WTC11 (cell line): ENCODE results near the gene SHC3. TPM values are rescaled to one million over a fixed set of nuclear protein-coding genes. Genes with fewer than 3 reads are reported as not detected.

ENCODE experiments used
- ATAC-seq: fragments of 200-7000 bp; cut with Tn5 transposase; 2 replicates; pipeline ENCODE4 v1.10.0; 2021; ENCODE audit warnings: mild to moderate bottlenecking, moderate library complexity
- CTCF ChIA-PET: fragments of 300-600 bp; sonication (Branson Sonifier 250); formaldehyde crosslinking; loops from one replicate; lab custom pipeline; 2021; ENCODE audit warnings: antibody characterized with exemption; lab: Charles Lee
- POLR2A ChIA-PET: fragments of 350-600 bp; sonication (Branson Sonifier 250); formaldehyde crosslinking; loops from one replicate; lab custom pipeline; 2021; ENCODE audit warnings: antibody characterized with exemption; lab: Charles Lee
- DNase-seq: peaks from one replicate; pipeline ENCODE4 v3.0.0; 2021; ENCODE audit warnings: low spot score
- H3K27ac Mint-ChIP-seq: 2 replicates; pipeline ENCODE4 v1.8.0; 2021; ENCODE audit warnings: mixed read lengths
- H3K27me3 Mint-ChIP-seq: 2 replicates; pipeline ENCODE4 v1.8.0; 2021; ENCODE audit warnings: low read depth, mild to moderate bottlenecking, moderate library complexity, mixed read lengths
- H3K36me3 Mint-ChIP-seq: 2 replicates; pipeline ENCODE4 v1.8.0; 2021; ENCODE audit warnings: mixed read lengths
- H3K4me1 Mint-ChIP-seq: 2 replicates; pipeline ENCODE4 v1.8.0; 2022; ENCODE audit warnings: mixed read lengths
- H3K4me3 Mint-ChIP-seq: 2 replicates; pipeline ENCODE4 v1.8.0; 2021; ENCODE audit warnings: mild to moderate bottlenecking, moderate library complexity, mixed read lengths
- H3K9me3 Mint-ChIP-seq: 2 replicates; pipeline ENCODE4 v1.8.0; 2021; ENCODE audit warnings: mixed read lengths
- CREB1 ChIP-seq: sonication (generic); formaldehyde crosslinking; IDR thresholded peaks from 2 replicates; pipeline ENCODE4 v1.8.0; 2023; ENCODE audit warnings: mild to moderate bottlenecking, missing genetic modification reagents
- FOXK1 ChIP-seq: sonication (generic); formaldehyde crosslinking; IDR thresholded peaks from 2 replicates; pipeline ENCODE4 v1.8.0; 2022; ENCODE audit warnings: mild to moderate bottlenecking, moderate library complexity, missing genetic modification reagents
- KAT7 ChIP-seq: sonication (generic); formaldehyde crosslinking; IDR thresholded peaks from 2 replicates; pipeline ENCODE4 v1.8.1; 2023; ENCODE audit warnings: missing genetic modification reagents, mild to moderate bottlenecking, borderline replicate concordance
- NFATC4 ChIP-seq: fragments of 250-450 bp; sonication (Bioruptor Pico); IDR thresholded peaks from 2 replicates; pipeline ENCODE4 v1.9.0; 2021; ENCODE audit warnings: mild to moderate bottlenecking
- NR1H2 ChIP-seq: sonication (generic); formaldehyde crosslinking; IDR thresholded peaks from 2 replicates; pipeline ENCODE4 v1.9.0; 2021; ENCODE audit warnings: mild to moderate bottlenecking, moderate library complexity, missing genetic modification reagents
- NR2C2 ChIP-seq: sonication (generic); formaldehyde crosslinking; IDR thresholded peaks from 2 replicates; pipeline ENCODE4 v1.8.0; 2022; ENCODE audit warnings: mild to moderate bottlenecking, missing genetic modification reagents
- PRRX2 ChIP-seq: fragments of 250-450 bp; sonication (Bioruptor Pico); IDR thresholded peaks from 2 replicates; pipeline ENCODE4 v1.8.0; 2021; ENCODE audit warnings: mild to moderate bottlenecking
- TCF7 ChIP-seq: sonication (generic); formaldehyde crosslinking; IDR thresholded peaks from 2 replicates; pipeline ENCODE4 v1.8.0; 2022; ENCODE audit warnings: mild to moderate bottlenecking, low read depth, missing genetic modification reagents, moderate library complexity
- ZNF219 ChIP-seq: sonication (generic); formaldehyde crosslinking; IDR thresholded peaks from 2 replicates; pipeline ENCODE4 v1.8.0; 2023; ENCODE audit warnings: missing genetic modification reagents, mild to moderate bottlenecking, borderline replicate concordance
- total RNA-seq: library from RNA; stranded (reverse); gene quantifications from 3 replicates; pipeline ENCODE4 v1.2.3, GENCODE V29; 2021
- TF ChIP-seq, protein P1 (sequence below): sonication (generic); formaldehyde crosslinking; IDR thresholded peaks from 2 replicates; pipeline ENCODE4 v1.8.0; 2023; ENCODE audit warnings: mild to moderate bottlenecking, missing genetic modification reagents
- TF ChIP-seq, protein P2 (sequence below): sonication (generic); formaldehyde crosslinking; IDR thresholded peaks from 2 replicates; pipeline ENCODE4 v1.8.0; 2022; ENCODE audit warnings: missing genetic modification reagents
- TF ChIP-seq, protein P3 (sequence below): sonication (generic); formaldehyde crosslinking; conservative IDR thresholded peaks from 2 replicates; pipeline ENCODE4 v1.8.1; 2023; ENCODE audit warnings: mild to moderate bottlenecking, low read depth, missing genetic modification reagents, moderate library complexity
- TF ChIP-seq, protein P4 (sequence below): fragments of 200-600 bp; IDR thresholded peaks from 2 replicates; pipeline ENCODE4 v1.8.0; 2022; ENCODE audit warnings: antibody characterized with exemption
- TF ChIP-seq, protein P5 (sequence below): fragments of 250-450 bp; sonication (Bioruptor Pico); IDR thresholded peaks from 2 replicates; pipeline ENCODE4 v1.9.0; 2021; ENCODE audit warnings: mild to moderate bottlenecking
- TF ChIP-seq, protein P6 (sequence below): sonication (generic); formaldehyde crosslinking; IDR thresholded peaks from 2 replicates; pipeline ENCODE4 v1.8.0; 2022; ENCODE audit warnings: mild to moderate bottlenecking, missing genetic modification reagents
- TF ChIP-seq, protein P7 (sequence below): sonication (generic); formaldehyde crosslinking; IDR thresholded peaks from 2 replicates; pipeline ENCODE4 v1.8.1; 2023; ENCODE audit warnings: mild to moderate bottlenecking, missing genetic modification reagents, borderline replicate concordance

SHC3 gene
- total RNA-seq, 1 experiment from 2014 or later = 4.9 TPM

DNA sequence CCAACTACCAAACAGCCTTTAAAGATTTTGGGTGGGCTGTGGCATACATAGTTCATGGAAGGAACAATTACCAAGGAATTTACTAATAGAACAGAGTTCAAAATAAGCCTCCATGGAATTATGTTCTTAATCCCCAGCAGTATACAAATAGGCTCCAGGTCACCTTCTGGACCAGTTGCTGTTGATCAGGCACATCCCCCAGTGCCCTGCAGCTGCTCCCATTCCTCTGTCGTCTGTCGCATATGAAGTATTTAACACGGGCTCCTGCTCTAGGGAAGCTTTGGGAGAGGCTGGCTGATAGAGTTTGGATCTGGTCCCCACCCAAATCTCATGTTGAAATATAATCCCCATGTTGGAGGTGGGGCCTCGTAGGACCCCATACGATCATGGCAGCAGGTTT is 17.8 kb downstream of the SHC3 start (continued):
- TF ChIP-seq, protein P1, sequence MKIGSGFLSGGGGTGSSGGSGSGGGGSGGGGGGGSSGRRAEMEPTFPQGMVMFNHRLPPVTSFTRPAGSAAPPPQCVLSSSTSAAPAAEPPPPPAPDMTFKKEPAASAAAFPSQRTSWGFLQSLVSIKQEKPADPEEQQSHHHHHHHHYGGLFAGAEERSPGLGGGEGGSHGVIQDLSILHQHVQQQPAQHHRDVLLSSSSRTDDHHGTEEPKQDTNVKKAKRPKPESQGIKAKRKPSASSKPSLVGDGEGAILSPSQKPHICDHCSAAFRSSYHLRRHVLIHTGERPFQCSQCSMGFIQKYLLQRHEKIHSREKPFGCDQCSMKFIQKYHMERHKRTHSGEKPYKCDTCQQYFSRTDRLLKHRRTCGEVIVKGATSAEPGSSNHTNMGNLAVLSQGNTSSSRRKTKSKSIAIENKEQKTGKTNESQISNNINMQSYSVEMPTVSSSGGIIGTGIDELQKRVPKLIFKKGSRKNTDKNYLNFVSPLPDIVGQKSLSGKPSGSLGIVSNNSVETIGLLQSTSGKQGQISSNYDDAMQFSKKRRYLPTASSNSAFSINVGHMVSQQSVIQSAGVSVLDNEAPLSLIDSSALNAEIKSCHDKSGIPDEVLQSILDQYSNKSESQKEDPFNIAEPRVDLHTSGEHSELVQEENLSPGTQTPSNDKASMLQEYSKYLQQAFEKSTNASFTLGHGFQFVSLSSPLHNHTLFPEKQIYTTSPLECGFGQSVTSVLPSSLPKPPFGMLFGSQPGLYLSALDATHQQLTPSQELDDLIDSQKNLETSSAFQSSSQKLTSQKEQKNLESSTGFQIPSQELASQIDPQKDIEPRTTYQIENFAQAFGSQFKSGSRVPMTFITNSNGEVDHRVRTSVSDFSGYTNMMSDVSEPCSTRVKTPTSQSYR (CRISPR knock-in tag) = no peak
- TF ChIP-seq ZNF219 (no peak), CREB1 (CRISPR knock-in tag) (no peak)

DNA sequence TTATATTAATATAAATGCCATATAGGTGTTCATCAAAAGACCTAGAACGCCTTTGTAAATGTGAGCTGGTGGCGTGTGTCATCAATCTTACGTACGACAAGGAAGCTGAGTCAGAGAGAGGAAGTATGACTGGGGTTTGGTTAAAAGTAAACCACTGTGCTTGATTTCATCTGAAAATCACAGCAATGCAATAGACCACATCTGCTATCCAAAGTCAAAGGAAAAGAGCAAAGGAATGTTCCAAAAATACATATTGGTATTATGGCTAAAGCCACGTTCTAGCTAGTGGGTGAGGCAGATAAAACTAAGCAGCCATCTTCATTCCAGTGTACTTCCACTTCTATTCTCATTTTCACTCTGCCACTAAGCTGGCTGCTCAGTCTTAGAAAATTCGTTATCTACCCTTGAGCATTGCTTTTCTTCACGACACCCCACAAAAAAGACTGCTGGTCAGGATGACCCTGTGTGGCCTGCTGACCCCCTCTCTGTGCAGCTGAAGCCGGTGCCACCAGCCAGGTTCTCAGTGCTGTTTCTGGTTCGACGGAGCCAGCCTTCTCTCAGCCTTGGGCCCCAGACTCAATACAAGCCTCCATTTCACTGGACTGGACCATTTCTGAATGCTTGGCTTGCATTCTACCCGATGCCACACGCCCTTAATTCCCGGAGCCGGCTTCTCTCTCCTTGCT is 23.8 kb downstream of the SHC3 start:
- no peak overlapping the region for H3K27ac Mint-ChIP-seq
- no peak for DNase-seq
- no peak for ATAC-seq
- H3K36me3 Mint-ChIP-seq = no peaks in the 10 kb centered on the region
- H3K27me3 Mint-ChIP-seq = no peaks in the 10 kb centered on the region
- ChIA-PET CTCF (interaction anchor here (1.0 kb wide), 1 partner anchor 80 kb away, joined by 3 read pairs; no protein-coding TSS in a partner anchor), POLR2A (no interaction called here)
- no peak overlapping the region for H3K4me3 Mint-ChIP-seq
- H3K4me1 Mint-ChIP-seq = no peaks in the 10 kb centered on the region
- H3K9me3 Mint-ChIP-seq = peaks cover 6% of the 10 kb centered on the region; the same call in 1 of the 2 replicates
- TF ChIP-seq NR1H2 (CRISPR knock-in tag) = no peak
- TF ChIP-seq, protein P2, sequence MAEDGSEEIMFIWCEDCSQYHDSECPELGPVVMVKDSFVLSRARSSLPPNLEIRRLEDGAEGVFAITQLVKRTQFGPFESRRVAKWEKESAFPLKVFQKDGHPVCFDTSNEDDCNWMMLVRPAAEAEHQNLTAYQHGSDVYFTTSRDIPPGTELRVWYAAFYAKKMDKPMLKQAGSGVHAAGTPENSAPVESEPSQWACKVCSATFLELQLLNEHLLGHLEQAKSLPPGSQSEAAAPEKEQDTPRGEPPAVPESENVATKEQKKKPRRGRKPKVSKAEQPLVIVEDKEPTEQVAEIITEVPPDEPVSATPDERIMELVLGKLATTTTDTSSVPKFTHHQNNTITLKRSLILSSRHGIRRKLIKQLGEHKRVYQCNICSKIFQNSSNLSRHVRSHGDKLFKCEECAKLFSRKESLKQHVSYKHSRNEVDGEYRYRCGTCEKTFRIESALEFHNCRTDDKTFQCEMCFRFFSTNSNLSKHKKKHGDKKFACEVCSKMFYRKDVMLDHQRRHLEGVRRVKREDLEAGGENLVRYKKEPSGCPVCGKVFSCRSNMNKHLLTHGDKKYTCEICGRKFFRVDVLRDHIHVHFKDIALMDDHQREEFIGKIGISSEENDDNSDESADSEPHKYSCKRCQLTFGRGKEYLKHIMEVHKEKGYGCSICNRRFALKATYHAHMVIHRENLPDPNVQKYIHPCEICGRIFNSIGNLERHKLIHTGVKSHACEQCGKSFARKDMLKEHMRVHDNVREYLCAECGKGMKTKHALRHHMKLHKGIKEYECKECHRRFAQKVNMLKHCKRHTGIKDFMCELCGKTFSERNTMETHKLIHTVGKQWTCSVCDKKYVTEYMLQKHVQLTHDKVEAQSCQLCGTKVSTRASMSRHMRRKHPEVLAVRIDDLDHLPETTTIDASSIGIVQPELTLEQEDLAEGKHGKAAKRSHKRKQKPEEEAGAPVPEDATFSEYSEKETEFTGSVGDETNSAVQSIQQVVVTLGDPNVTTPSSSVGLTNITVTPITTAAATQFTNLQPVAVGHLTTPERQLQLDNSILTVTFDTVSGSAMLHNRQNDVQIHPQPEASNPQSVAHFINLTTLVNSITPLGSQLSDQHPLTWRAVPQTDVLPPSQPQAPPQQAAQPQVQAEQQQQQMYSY (CRISPR knock-in tag) = no peak
- TF ChIP-seq, protein P3, sequence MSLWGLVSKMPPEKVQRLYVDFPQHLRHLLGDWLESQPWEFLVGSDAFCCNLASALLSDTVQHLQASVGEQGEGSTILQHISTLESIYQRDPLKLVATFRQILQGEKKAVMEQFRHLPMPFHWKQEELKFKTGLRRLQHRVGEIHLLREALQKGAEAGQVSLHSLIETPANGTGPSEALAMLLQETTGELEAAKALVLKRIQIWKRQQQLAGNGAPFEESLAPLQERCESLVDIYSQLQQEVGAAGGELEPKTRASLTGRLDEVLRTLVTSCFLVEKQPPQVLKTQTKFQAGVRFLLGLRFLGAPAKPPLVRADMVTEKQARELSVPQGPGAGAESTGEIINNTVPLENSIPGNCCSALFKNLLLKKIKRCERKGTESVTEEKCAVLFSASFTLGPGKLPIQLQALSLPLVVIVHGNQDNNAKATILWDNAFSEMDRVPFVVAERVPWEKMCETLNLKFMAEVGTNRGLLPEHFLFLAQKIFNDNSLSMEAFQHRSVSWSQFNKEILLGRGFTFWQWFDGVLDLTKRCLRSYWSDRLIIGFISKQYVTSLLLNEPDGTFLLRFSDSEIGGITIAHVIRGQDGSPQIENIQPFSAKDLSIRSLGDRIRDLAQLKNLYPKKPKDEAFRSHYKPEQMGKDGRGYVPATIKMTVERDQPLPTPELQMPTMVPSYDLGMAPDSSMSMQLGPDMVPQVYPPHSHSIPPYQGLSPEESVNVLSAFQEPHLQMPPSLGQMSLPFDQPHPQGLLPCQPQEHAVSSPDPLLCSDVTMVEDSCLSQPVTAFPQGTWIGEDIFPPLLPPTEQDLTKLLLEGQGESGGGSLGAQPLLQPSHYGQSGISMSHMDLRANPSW (CRISPR knock-in tag) = no peak
- TF ChIP-seq, protein P4, sequence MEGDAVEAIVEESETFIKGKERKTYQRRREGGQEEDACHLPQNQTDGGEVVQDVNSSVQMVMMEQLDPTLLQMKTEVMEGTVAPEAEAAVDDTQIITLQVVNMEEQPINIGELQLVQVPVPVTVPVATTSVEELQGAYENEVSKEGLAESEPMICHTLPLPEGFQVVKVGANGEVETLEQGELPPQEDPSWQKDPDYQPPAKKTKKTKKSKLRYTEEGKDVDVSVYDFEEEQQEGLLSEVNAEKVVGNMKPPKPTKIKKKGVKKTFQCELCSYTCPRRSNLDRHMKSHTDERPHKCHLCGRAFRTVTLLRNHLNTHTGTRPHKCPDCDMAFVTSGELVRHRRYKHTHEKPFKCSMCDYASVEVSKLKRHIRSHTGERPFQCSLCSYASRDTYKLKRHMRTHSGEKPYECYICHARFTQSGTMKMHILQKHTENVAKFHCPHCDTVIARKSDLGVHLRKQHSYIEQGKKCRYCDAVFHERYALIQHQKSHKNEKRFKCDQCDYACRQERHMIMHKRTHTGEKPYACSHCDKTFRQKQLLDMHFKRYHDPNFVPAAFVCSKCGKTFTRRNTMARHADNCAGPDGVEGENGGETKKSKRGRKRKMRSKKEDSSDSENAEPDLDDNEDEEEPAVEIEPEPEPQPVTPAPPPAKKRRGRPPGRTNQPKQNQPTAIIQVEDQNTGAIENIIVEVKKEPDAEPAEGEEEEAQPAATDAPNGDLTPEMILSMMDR = no peak
- TF ChIP-seq, protein P5, sequence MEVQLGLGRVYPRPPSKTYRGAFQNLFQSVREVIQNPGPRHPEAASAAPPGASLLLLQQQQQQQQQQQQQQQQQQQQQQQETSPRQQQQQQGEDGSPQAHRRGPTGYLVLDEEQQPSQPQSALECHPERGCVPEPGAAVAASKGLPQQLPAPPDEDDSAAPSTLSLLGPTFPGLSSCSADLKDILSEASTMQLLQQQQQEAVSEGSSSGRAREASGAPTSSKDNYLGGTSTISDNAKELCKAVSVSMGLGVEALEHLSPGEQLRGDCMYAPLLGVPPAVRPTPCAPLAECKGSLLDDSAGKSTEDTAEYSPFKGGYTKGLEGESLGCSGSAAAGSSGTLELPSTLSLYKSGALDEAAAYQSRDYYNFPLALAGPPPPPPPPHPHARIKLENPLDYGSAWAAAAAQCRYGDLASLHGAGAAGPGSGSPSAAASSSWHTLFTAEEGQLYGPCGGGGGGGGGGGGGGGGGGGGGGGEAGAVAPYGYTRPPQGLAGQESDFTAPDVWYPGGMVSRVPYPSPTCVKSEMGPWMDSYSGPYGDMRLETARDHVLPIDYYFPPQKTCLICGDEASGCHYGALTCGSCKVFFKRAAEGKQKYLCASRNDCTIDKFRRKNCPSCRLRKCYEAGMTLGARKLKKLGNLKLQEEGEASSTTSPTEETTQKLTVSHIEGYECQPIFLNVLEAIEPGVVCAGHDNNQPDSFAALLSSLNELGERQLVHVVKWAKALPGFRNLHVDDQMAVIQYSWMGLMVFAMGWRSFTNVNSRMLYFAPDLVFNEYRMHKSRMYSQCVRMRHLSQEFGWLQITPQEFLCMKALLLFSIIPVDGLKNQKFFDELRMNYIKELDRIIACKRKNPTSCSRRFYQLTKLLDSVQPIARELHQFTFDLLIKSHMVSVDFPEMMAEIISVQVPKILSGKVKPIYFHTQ (CRISPR knock-in tag) = no peak
- TF ChIP-seq FOXK1 = no peak
- TF ChIP-seq, protein P6, sequence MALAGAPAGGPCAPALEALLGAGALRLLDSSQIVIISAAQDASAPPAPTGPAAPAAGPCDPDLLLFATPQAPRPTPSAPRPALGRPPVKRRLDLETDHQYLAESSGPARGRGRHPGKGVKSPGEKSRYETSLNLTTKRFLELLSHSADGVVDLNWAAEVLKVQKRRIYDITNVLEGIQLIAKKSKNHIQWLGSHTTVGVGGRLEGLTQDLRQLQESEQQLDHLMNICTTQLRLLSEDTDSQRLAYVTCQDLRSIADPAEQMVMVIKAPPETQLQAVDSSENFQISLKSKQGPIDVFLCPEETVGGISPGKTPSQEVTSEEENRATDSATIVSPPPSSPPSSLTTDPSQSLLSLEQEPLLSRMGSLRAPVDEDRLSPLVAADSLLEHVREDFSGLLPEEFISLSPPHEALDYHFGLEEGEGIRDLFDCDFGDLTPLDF (CRISPR knock-in tag) = no peak
- TF ChIP-seq, protein P7, sequence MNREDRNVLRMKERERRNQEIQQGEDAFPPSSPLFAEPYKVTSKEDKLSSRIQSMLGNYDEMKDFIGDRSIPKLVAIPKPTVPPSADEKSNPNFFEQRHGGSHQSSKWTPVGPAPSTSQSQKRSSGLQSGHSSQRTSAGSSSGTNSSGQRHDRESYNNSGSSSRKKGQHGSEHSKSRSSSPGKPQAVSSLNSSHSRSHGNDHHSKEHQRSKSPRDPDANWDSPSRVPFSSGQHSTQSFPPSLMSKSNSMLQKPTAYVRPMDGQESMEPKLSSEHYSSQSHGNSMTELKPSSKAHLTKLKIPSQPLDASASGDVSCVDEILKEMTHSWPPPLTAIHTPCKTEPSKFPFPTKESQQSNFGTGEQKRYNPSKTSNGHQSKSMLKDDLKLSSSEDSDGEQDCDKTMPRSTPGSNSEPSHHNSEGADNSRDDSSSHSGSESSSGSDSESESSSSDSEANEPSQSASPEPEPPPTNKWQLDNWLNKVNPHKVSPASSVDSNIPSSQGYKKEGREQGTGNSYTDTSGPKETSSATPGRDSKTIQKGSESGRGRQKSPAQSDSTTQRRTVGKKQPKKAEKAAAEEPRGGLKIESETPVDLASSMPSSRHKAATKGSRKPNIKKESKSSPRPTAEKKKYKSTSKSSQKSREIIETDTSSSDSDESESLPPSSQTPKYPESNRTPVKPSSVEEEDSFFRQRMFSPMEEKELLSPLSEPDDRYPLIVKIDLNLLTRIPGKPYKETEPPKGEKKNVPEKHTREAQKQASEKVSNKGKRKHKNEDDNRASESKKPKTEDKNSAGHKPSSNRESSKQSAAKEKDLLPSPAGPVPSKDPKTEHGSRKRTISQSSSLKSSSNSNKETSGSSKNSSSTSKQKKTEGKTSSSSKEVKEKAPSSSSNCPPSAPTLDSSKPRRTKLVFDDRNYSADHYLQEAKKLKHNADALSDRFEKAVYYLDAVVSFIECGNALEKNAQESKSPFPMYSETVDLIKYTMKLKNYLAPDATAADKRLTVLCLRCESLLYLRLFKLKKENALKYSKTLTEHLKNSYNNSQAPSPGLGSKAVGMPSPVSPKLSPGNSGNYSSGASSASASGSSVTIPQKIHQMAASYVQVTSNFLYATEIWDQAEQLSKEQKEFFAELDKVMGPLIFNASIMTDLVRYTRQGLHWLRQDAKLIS (CRISPR knock-in tag) = no peak
- no peak for TF ChIP-seq KAT7 (CRISPR knock-in tag)
- no peak for TF ChIP-seq NFATC4
- no peak for TF ChIP-seq NR2C2
- no peak for TF ChIP-seq PRRX2 (CRISPR knock-in tag)
- no peak for TF ChIP-seq TCF7 (CRISPR knock-in tag)
